Keratinocyte (primary cell): ENCODE results near the gene ALKBH5. TPM values are rescaled to one million over a fixed set of nuclear protein-coding genes. Genes with fewer than 3 reads are reported as not detected.

Experiments
- DNase-seq: peaks from one replicate; pipeline ENCODE4 v3.0.0-alpha.2; 2011; ENCODE audit warnings: low read depth, missing footprints, low spot score
- FAIRE-seq: peaks from 2 replicates; lab custom pipeline; 2011; peaks lifted over from hg19 to GRCh38; lab: Jason Lieb, UNC
- H2AFZ ChIP-seq: 2 replicates; pipeline ENCODE4 v1.6.0; 2012; ENCODE audit warnings: low read length, control low read depth, inconsistent platforms; ENCODE audit not compliant: control insufficient read depth
- H3K27ac ChIP-seq: 2 replicates; pipeline ENCODE4 v1.5.1; 2011; ENCODE audit warnings: low read length; ENCODE audit not compliant: control insufficient read depth, insufficient read depth
- H3K27me3 ChIP-seq: 3 replicates; pipeline ENCODE4 v1.6.0; 2011; ENCODE audit warnings: low read length; ENCODE audit not compliant: control insufficient read depth, insufficient read depth; ENCODE audit errors: extremely low read depth
- H3K36me3 ChIP-seq, 2 experiments: 2 replicates in 1 of 2; 3 replicates in 1 of 2; pipeline ENCODE4 v1.5.1; 2011; ENCODE audit warnings: low read length in 2 of 2, mild to moderate bottlenecking in 1 of 2; ENCODE audit not compliant: control insufficient read depth in 2 of 2, insufficient read depth in 2 of 2; ENCODE audit errors: extremely low read depth in 1 of 2
- H3K4me1 ChIP-seq: 3 replicates; pipeline ENCODE4 v1.5.1; 2011; ENCODE audit warnings: low read length; ENCODE audit not compliant: control insufficient read depth, insufficient read depth; ENCODE audit errors: extremely low read depth
- H3K4me2 ChIP-seq: 3 replicates; pipeline ENCODE4 v1.6.0; 2011; ENCODE audit warnings: low read depth, low read length; ENCODE audit not compliant: control insufficient read depth, insufficient read depth; ENCODE audit errors: extremely low read depth
- H3K4me3 ChIP-seq, 3 experiments: fragments of 200-600 bp in 1 of 3; sonication (generic) in 1 of 3; 2 replicates in 2 of 3; 3 replicates in 1 of 3; pipeline ENCODE4 v1.5.1; 2011 to 2016; ENCODE audit warnings: low read length in 3 of 3, mild to moderate bottlenecking in 3 of 3, control low read depth in 2 of 3, inconsistent platforms in 1 of 3, low read depth in 1 of 3, mixed read lengths in 1 of 3, mixed run types in 1 of 3, moderate library complexity in 1 of 3; ENCODE audit not compliant: control insufficient read depth in 2 of 3, insufficient read depth in 2 of 3; ENCODE audit errors: extremely low read depth in 1 of 3
- H3K79me2 ChIP-seq: 2 replicates; pipeline ENCODE4 v1.6.0; 2012; ENCODE audit warnings: low read length; ENCODE audit not compliant: control insufficient read depth, insufficient read depth
- H3K9ac ChIP-seq: 3 replicates; pipeline ENCODE4 v1.6.0; 2011; ENCODE audit warnings: low read length; ENCODE audit not compliant: control insufficient read depth, insufficient read depth; ENCODE audit errors: extremely low read depth
- H3K9me1 ChIP-seq: 3 replicates; pipeline ENCODE4 v1.6.0; 2011; ENCODE audit warnings: low read length; ENCODE audit not compliant: control insufficient read depth, insufficient read depth; ENCODE audit errors: extremely low read depth
- H3K9me3 ChIP-seq: 2 replicates; pipeline ENCODE4 v1.5.1; 2012; ENCODE audit warnings: low read depth, low read length; ENCODE audit not compliant: control insufficient read depth
- H4K20me1 ChIP-seq: 3 replicates; pipeline ENCODE4 v1.6.0; 2011; ENCODE audit warnings: low read length; ENCODE audit not compliant: control insufficient read depth, insufficient read depth; ENCODE audit errors: extremely low read depth
- CTCF ChIP-seq, 3 experiments: IDR thresholded peaks in 1 of 3; conservative IDR thresholded peaks in 1 of 3; optimal IDR thresholded peaks in 1 of 3; 2 replicates in 2 of 3; 3 replicates in 1 of 3; pipeline versions ENCODE3 to v1.5.1; 2011; ENCODE audit warnings: low read length in 3 of 3, mild to moderate bottlenecking in 3 of 3, moderate library complexity in 2 of 3, control low read depth in 1 of 3, inconsistent platforms in 1 of 3; ENCODE audit not compliant: insufficient read depth in 2 of 3; ENCODE audit errors: extremely low read depth in 1 of 3
- EZH2 ChIP-seq: IDR thresholded peaks from one replicate; pipeline ENCODE4 v1.6.1; 2012; ENCODE audit warnings: inconsistent platforms, mild to moderate bottlenecking, low read length, moderate library complexity
- dilution Hi-C: fragments of 300-500 bp; cut with MboI; formaldehyde crosslinking; loops from one replicate; pipeline ENCODE4 v1.7.0; 2020; ENCODE audit warnings: low sequenced_read_pairs; ENCODE audit not compliant: extremely low pct_ligation_motif_present
- polyA plus RNA-seq, 5 experiments: library from polyadenylated mRNA; depleted of rRNA in 3 of 5; stranded (reverse) in 3 of 5; stranded (forward) in 1 of 5; unstranded in 1 of 5; fragments of >200 nt; gene quantifications; 1 replicate in 1 of 5; 2 replicates in 3 of 5; 3 replicates in 1 of 5; pipeline versions ENCODE4 v1.2.1 to v1.2.3, GENCODE V29; 2011 to 2012; ENCODE audit warnings: missing spikeins in 2 of 5, low read depth in 1 of 5, low replicate concordance in 1 of 5

Gene ALKBH5
- polyA plus RNA-seq, 1 donor (not counting 4 experiments of a cell fraction or from before 2014, with no cell fraction given), result 50.2 TPM

DNA sequence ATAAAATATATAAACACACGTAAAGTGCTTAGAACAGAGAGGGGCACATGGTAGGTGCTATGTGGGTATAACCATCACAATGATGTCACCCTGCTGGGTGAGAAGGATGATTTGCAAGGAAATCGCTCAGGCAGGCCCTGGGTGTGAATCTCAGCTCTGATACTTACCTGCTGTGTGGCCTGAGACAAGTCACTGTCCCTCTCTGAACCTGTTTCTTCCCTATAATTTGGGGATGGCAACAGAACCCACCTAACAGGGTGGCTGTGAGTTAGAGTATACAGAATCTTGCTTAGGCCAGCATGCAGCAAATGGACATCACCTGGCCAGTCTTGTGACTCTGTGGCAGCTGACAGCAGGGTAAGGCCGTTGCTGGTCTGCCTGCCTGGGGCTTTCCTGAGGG lies 36.6 kb upstream of the ALKBH5 start:
- FAIRE-seq (no peak), DNase-seq (no peak)
- no peaks in the 10 kb centered on the region for H3K79me2 ChIP-seq
- H3K9me1 ChIP-seq, result no peaks in the 10 kb centered on the region
- no peaks in the 10 kb centered on the region for H3K9me3 ChIP-seq
- H3K27me3 ChIP-seq, result peaks cover 4% of the 10 kb centered on the region
- dilution Hi-C loops, result no loop called here
- no peak overlapping the region for H3K4me2 ChIP-seq
- no peak for TF ChIP-seq CTCF (optimal IDR thresholded peaks at IDR 0.05 in 1 of 3, IDR thresholded peaks at IDR 0.05 in 1 of 3, conservative IDR thresholded peaks at IDR 0.05 in 1 of 3; ENCODE audit: extremely low read depth in 1 of 3, insufficient read depth in 2 of 3, low read length in 3 of 3)
- no peak for TF ChIP-seq EZH2
- no peak overlapping the region for H3K27ac ChIP-seq
- H3K9ac ChIP-seq, result no peak overlapping the region
- H3K4me3 ChIP-seq, result no peak overlapping the region
- H3K36me3 ChIP-seq, result no peaks in the 10 kb centered on the region
- H3K4me1 ChIP-seq, result no peaks in the 10 kb centered on the region
- H4K20me1 ChIP-seq, result no peaks in the 10 kb centered on the region
- no peak overlapping the region for H2AFZ ChIP-seq

- Histone ChIP-seq H3K79me2 (no peaks in the 10 kb centered on the region), H3K4me3 (no peak overlapping the region), H3K9me3 (no peaks in the 10 kb centered on the region), H2AFZ (no peak overlapping the region), H3K9me1 (no peaks in the 10 kb centered on the region), H3K27ac (no peak overlapping the region), H4K20me1 (no peaks in the 10 kb centered on the region), H3K9ac (no peak overlapping the region), H3K4me2 (no peak overlapping the region), H3K4me1 (no peaks in the 10 kb centered on the region), H3K27me3 (peaks cover 4% of the 10 kb centered on the region), H3K36me3 (no peaks in the 10 kb centered on the region)
- dilution Hi-C loops, result no loop called here
- DNase-seq (no peak), FAIRE-seq (no peak)
- TF ChIP-seq EZH2 (no peak), CTCF (optimal IDR thresholded peaks at IDR 0.05 in 1 of 3, IDR thresholded peaks at IDR 0.05 in 1 of 3, conservative IDR thresholded peaks at IDR 0.05 in 1 of 3; ENCODE audit: extremely low read depth in 1 of 3, insufficient read depth in 2 of 3, low read length in 3 of 3) (no peak)
These were observed 35.0 kb upstream of the ALKBH5 start for GRCh38 chr17:18148586-18148985.
